GM04503 (cell line): ENCODE data around the gene ABLIM1.
A peak's percentile ranks its signal among the peaks of the same experiment; 100 is the strongest.

Experiments used
- DNase-seq: peaks from one replicate; pipeline ENCODE4 v3.0.0-alpha.2; 2012; ENCODE audit warnings: low read depth

Gene ABLIM1

DNA sequence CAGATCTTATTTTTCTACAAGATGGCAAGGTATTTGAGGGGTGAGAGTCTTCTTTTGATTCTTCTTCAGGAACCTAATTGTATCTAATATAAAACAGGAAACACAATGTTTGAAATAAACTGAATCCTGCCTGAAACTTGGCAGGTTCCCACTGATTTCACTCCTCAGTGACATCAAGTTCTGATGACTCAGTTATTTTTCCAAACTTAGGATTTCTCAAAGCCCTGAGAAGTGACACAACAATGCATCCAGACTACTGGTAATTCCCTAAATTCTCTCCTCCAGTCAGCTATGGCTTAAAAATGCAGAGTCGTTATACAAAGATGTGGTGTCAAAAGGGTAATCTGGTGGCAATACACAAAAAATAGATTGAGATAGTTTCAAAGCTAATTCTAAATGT lies 80.9 kb downstream of the ABLIM1 start:
- DNase-seq, result peak; percentile 57

DNA sequence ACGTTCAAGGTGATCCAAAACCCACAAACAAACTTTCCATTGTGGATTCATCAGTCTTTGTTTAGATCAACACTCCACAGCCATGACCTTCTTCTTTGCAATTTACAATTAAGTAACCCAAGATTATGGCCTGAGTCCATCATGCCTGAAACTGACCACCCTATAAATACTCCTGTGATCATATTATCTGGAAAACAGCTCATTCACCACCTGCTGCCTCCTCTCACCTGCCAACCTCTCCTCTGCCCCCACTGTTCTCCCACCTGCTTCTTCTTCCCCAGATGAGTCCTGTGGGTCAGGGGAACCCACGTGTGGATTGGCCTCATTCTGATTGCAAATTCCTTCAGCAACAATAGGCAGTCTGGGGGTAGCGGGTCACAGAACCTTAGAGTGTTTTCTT lies 81.4 kb downstream of the ABLIM1 start:
- no peak for DNase-seq

DNA sequence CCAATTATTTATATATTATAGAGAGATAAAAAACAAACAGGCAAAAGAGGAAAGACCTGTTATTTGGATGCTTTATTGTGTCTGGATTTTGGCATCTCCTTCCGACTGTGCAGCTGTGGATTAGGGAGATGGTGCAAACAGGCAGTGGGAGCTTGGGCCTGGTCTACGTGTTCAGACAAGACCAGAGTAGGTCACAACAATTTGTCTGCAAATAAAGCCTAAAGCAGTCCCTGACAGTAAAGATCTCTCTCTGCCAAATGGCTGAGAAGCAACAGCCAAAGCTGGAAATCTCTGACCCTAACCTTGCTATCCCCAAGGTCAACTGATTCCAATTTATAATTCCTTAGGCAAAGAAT lies 82.0 kb downstream of the ABLIM1 start:
- no peak for DNase-seq

DNA sequence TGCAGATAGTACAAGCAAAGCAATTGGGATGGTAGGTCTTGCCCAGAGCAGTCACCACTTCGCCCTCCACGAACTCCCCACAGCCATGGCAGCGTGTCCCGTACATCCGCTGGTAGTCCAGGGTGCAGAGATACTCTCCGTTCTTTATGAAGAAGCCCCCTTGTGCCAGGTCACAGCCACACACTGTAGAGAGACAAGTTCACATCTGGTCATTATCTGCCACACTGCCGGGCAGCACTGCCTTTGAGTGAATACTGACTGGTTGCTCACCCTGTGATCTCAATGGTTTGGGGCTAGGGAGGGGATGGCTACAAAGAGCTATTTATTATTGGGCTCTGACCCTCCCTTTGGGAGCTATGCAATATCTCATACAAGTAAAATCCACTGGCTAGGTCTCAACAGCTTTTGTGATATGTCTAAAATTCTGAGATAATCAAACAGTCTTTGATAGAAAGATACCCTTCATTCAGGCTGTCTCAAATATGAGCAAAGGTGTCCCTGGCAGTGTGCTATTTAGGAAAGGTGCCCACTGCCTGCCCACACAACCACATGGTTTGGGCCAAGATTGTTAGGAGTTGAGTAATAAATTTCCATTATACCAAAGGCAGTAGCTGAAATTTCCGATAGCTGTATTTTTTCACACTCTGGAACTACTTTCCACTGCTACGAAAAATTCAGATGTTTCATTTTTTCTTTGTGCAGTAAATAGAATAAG lies 82.5 kb downstream of the ABLIM1 start:
- no peak for DNase-seq

DNA sequence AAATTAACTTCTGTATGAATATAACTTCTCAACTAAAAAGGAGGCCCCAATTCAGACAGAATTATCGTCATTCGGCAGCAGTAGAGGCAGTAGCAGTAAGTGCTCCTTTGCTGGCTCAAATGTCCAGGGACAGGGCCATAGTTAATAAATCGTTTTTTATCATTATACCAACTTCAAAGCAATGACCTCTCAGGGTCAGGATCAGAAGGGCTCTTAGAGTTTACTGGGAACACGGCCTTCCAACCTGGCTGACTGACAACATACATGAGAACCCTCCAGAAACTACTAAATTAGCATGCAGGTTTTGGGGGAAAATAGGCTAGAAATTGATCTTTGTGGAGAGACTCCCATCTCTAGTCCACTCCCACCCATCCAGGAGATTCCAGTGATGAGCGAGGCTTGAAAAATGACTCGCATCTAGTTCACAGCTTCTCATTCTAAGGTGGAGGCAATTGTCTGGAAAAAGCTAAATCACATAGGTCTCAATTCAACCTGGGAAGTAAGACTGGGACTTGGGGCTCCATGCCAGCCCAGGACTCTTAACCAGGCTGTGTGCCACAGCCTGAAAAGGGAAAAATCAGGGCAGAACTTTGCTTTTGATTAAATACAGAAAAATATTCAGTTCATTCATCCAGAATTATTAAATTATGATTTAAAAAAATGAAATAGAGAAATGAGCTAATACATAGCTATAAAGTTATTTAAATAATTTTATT lies 84.6 kb downstream of the ABLIM1 start:
- no peak for DNase-seq

DNA sequence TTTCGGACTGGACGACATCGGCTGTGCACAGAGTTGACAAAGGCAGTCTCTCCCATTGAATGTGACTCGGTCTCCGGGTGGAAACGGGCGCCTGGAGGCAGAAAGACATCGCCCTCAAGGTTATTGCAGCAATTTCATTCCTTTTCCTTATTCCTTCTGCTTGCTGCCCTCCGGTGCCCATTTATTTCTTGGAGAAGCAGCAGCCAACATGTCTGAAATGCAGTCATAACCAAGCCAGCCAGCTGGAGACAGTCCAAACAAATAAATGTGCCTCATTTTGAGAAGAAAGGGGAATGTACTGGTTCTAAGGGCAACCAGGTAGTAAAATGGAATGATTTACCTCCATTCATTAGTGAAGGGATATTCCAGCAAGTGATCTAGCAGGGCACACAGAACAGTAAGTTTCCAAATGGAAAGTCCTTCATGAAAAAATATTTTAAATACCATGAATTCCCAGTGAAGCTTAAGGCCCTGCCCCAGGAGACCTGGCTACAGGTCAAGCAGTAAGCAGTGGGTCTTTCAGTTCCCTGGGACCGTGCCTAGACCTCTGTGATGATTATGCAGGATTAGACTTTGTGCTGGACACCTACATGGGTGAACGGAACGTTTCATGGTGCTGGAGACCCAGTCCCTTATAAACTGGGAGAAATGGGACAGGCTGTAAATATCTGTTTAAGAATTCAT lies 86.6 kb downstream of the ABLIM1 start:
- no peak for DNase-seq

DNA sequence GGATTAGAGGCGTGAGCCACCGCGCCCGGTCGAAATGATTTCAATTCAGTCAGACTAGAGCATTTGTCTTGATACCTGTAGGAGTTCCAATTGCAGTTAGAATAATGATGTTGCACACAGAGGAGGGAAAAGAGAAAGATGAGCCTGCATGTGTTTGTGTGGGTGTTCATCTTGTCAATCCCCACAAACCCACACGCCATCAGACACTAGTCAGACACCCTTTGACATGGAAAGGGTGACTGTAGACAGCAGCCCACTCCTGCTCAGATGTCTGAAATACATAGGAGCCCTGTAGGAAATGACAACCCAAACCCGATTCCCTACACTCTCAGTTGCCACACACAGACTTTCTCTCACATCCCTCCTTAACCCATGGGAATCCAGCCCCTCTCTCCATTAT lies 92.0 kb downstream of the ABLIM1 start:
- DNase-seq, result no peak

DNA sequence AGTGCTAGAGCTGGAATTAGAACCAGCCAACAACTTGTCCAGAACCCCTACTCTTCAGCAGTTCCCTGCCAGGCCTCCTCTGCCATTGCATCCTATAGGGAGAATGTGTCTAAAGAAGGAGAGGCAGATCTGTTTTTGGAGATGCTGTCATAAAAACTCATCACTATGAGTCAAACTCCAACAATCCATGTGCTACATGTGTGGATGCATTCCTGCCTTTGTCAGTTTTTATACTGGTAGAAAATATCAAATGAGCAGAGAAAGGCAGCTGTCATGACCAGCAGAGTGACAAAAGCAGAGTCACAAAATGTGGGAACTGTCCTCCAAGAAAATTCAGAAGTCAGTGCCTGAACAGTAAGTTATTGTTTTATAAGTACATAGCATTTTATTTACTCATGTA lies 93.0 kb downstream of the ABLIM1 start:
- DNase-seq, result no peak

DNA sequence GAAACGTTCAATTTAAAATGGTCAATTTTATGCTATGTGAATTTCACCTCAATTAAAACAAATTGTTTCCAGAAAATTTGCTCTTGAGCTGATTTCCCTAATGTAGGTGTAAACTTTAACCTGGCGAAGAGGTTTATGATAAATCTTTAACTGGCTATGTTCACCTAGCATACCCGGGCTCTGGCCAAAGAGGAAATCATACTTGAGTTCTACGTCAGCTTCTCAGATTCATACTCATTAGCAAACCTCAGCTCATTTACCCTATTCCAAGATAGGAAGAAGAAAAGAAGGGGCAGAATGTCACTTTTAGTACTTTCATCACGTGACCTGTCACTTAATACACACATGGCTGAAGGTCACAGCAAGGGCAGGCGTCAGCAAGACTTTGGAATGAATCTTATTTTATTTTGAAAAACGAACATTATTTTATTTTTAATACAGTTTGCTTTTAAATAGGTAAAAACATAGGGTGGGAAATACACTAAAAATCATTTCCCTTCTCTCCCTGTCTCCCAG lies 97.0 kb downstream of the ABLIM1 start:
- no peak for DNase-seq

DNA sequence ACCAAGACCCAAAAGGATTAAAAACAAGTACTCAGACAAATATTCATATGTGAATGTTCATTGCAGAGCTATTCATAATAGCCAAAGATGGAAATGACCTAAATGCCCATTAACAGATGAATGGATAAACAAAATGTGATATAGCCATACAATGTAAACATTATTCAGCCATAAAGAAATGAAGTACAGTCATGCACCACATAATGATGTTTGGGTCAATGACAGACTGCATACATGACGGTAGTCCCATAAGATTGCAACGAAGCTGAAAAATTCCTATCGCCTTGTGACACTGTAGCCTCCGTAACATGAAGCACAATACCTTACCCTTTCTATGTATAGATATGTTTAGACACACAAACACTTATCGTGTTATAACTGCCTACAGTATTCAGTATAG lies 97.9 kb downstream of the ABLIM1 start:
- no peak for DNase-seq

DNA sequence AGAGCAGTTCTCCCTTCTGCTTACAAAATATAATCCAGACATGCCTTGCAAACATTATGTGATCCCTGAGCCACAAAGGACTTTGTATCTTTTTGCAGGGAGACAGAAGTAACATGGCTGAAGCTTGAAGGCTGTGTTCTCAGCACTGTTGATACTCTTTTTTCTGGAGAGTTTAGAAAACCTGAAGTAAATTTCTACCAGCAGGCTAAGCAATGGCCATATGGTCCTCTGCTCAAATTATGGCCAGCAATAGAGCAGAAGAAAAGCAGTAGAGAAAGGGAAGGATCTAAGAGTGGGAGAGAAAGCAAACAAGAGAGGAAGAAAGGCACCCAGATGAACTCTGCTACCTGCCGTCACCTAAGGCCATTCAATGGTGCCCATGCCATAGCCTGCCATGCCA lies 98.4 kb downstream of the ABLIM1 start:
- DNase-seq, result no peak

DNA sequence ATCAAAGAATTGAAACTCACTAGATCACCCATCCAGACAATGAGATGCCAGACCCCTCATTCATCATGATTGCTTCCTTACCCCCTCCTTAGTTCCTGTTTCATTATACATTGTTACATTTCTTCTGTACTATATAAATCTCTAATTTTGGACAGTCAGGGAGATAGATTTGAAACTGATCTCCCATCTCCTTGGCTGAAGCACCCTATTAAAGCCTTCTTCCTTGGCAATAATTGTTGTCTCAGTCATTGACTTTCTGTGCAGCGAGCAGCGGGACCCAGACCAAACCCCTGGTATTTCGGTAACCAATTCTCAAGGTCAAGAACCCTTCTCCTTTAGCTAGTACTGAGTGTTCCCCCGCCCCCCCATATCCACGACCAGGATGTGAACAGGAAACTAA lies 100.2 kb downstream of the ABLIM1 start:
- DNase-seq, result no peak

DNA sequence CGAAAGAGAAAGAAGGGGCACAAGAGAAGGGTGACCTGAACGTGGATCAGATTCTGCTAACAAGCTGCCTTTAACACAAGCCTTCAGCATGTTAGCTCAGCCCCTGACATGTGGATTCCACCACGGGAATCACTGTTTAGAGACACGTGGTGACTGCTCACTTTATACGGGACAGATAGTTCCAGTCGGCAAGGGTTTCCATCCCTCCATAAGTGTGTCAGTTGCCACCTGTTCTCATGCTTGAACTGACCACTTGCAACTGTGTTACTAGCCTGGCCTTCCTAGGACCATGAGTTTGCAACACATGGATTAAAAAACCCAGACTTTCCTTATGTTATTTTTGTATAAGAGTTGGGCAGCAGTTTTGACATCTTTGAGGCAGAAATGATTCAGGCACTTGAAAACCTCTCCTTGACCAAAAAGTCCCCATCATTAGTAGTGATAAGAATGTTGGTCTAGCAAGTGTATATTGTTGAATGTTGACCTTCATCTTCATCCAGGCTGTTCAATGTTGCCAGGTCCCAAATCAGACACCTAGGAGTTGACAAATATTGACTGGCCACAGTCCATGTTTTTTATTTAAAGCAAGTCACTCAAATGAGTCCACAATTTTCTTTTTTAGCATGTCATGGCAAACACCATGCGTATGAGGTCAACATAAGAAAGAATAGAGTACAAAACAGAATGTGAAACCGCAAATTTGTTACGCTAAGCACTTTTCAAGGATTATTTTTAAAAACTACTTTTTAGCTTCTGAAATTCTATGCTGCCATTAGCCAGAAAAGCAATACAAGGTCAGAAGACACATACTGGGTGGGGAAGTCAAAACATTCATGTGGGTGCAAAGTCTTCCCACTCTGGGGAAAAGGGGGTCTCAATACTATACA lies 101.6 kb downstream of the ABLIM1 start:
- no peak for DNase-seq

DNA sequence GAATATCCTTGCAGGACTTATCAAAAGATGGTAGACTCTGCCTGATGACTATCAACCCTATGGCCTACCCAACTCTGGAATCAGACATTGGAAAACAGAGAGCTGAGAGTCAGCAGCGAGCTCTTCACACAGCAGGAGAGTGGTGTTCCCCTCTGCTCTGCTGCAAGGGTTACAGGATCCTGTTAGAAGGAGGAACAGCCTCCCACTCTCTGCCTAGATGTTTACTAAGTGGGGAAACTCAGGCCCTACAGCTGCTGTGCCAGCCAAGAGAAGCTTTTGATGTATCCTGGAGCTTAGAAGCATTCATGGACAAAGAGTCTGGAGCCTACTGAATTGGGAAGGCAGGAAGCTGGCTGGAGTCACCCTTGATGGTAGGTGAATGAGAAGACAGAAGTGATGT lies 104.6 kb downstream of the ABLIM1 start:
- DNase-seq, result no peak

DNA sequence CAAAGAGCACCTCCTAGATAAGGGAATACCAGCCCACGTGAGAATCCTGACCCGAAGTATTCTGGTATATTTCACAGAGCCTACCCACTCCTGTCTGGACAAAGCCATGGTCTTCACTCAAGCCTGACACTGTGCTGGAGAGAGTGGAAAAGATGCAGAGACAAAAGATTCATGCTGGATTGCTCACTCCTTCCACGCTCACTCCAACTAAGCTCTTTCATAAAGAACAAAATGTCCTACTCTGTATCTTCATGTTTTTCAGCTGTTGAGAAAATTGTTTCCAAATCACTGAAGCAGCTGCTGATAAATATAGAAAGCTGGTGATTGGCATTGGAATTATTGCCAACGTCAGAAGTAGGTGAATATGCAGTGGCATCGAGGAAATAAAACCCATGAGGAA lies 106.0 kb downstream of the ABLIM1 start:
- no peak for DNase-seq

DNA sequence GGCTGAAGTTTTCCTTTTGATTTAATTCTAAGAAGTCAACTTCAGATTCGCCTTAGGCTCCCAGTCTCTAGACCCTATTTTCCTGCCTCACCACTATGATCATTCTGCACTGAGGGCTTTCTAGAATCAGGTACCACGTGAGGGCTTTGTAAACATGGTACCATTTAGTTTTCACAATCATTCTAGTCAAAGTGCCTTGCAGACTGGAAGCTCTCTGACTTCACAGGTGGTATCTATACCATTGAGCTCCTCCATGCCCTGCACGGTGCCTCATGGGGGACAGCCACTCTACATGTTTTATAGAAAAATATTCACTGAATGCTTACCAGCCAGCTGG lies 106.5 kb downstream of the ABLIM1 start:
- DNase-seq, result no peak

DNA sequence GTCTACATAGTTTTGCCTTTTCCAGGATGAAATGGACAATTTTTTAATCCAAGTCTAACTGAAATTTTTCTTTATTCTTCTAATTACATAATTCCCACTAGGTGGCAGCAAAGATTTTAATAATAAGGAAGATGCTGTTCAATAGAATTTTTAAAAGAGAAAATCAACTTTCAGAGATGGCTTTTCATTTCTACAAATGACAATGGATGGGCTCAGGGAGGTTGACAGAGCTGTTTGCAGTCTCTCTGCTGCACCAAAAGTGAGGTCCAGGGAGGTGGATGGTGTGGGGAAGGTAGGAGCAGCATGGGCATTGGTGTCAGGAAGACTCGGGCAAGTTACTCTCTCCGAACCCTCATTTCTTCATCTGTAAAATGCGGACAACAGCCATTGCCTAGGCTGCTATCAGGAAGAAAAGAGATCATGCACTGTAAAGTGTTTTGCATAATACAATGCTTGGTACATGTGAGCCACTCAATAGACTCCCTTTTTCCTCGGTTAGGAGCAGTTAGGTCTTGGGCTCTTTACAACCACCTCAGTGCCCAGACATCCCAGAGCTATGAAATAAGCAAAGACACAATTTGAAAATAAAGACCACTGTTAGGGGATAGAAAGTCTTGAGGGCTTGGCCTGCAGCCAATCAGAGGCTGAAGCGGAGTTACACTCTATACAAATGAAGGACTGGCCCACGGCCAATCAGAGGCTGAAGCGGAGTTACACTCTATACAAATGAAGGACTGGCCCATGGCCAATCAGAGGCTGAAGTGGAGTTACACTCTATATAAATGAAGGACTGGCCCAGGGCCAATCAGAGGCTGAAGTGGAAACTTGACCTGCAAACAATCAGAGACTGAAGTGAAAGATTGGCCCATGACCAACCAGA lies 107.1 kb downstream of the ABLIM1 start:
- no peak for DNase-seq

DNA sequence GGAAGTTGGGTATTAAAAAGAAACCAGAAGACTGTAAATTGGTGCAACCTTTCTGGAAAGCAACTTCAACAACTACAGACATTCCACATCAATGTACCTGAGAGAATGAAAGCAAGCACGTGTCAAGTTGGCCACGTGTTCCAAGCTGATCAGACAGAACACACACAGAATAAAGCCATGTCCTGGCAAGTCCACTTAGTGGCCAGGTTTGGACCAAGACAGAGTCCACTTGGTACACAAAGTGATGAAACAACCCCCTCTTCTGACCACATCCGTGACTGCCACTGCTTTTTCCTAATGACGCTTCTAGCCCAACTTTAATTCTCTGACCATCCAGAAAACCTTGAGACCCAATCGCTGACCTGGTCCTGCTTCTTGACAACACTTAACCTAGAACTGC lies 109.4 kb downstream of the ABLIM1 start:
- no peak for DNase-seq

DNA sequence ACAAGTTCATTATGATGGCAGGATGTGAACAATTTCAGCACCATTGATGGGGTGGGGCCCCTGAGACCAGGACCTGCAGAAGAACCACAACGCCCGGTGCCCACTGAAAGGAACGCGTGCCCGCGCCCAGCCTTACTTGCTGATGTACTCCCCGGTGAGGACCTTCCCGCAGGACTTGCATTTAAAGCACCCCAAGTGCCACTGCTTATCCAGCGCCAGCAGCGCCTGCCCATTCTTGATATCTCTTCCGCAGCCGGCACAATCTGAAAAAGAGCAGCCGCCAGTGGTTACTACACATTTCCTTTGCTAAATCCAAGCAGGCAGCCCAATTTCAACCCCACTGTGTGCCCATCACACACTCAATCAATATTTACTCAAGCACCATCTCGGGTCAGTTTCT lies 110.6 kb downstream of the ABLIM1 start:
- DNase-seq, result no peak

DNA sequence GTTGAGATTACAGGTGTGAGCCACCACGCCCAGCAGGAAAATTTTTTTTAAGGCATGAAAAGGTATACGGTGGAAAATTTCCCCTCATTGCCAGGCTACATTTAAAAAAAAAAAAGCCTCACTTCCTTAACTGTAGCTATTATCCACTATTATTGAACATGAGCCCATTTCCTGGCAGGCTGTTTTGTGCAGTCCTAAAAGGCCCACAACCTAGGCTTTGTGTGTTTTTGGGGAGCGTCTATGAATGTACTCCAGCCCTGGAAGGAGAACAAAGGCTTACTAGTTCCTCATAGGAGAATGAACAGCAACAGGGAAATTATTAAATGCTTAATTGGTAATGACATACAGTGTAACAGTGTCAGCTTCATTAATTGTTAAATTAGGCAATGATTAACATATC lies 111.0 kb downstream of the ABLIM1 start:
- DNase-seq, result no peak

DNA sequence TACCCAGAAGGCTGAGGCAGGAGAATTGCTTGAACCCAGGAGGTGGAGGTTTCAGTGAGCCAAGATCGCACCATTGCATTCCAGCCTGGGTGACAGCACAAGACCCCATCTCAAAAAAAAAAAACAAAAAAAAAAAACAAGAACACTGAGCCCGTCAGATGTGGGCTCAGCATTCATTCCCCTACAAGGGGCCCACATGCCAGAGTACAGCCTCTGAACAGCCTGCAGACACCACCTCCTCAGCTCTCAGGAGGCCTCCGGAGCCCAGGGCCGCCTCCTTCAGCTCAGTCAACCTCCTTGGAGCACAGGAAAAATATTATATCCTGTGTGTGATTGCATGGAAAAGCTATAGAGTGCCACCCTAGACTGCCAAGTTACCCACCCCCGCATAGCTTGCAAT lies 112.3 kb downstream of the ABLIM1 start:
- DNase-seq, result no peak
